Astrocyte (in vitro differentiated cells and primary cell): ENCODE results near the gene SH3BP4. TPM values are rescaled to one million over a fixed set of nuclear protein-coding genes. Genes with fewer than 3 reads are reported as not detected.

Source experiments
- DNase-seq: peaks from one replicate; pipeline ENCODE4 v3.0.0-alpha.2; 2010; ENCODE audit warnings: low read depth
- FAIRE-seq: peaks from 2 replicates; lab custom pipeline; 2011; peaks lifted over from hg19 to GRCh38; lab: Jason Lieb, UNC
- H2AFZ ChIP-seq: 2 replicates; pipeline ENCODE4 v1.6.0; 2012; ENCODE audit warnings: low read depth, low read length, inconsistent platforms
- H3K27ac ChIP-seq: 2 replicates; pipeline ENCODE4 v1.5.1; 2011; ENCODE audit warnings: low read depth, low read length, inconsistent platforms
- H3K27me3 ChIP-seq: 2 replicates; pipeline ENCODE4 v1.6.0; 2011; ENCODE audit warnings: low read length, inconsistent platforms; ENCODE audit not compliant: insufficient read depth
- H3K36me3 ChIP-seq: 2 replicates; pipeline ENCODE4 v1.5.1; 2011; ENCODE audit warnings: low read length, inconsistent platforms; ENCODE audit not compliant: insufficient read depth
- H3K4me1 ChIP-seq: 2 replicates; pipeline ENCODE4 v1.5.1; 2011; ENCODE audit warnings: low read length, inconsistent platforms; ENCODE audit not compliant: insufficient read depth
- H3K4me2 ChIP-seq: 2 replicates; pipeline ENCODE4 v1.6.0; 2012; ENCODE audit warnings: low read length, inconsistent platforms
- H3K4me3 ChIP-seq: 2 replicates; pipeline ENCODE4 v1.5.1; 2011; ENCODE audit warnings: low read depth, mild to moderate bottlenecking, low read length, inconsistent platforms; ENCODE audit not compliant: insufficient read depth
- H3K79me2 ChIP-seq: 2 replicates; pipeline ENCODE4 v1.6.0; 2012; ENCODE audit warnings: mild to moderate bottlenecking, low read length, inconsistent platforms; ENCODE audit not compliant: insufficient read depth
- H3K9ac ChIP-seq: 2 replicates; pipeline ENCODE4 v1.6.0; 2012; ENCODE audit warnings: mild to moderate bottlenecking, low read length, inconsistent platforms
- H3K9me3 ChIP-seq: 2 replicates; pipeline ENCODE4 v1.5.1; 2012; ENCODE audit warnings: low read depth, mild to moderate bottlenecking, low read length, inconsistent platforms; ENCODE audit not compliant: insufficient read depth
- H4K20me1 ChIP-seq: 2 replicates; pipeline ENCODE4 v1.6.0; 2012; ENCODE audit warnings: low read length, inconsistent platforms; ENCODE audit not compliant: insufficient read depth
- H3K27ac Mint-ChIP-seq: one replicate; pipeline ENCODE4 v1.8.0; 2021; ENCODE audit warnings: mild to moderate bottlenecking, mixed read lengths; ENCODE audit not compliant: unreplicated experiment
- H3K27me3 Mint-ChIP-seq: one replicate; pipeline ENCODE4 v1.8.0; 2021; ENCODE audit warnings: low read depth, mixed read lengths; ENCODE audit not compliant: unreplicated experiment
- H3K36me3 Mint-ChIP-seq: one replicate; pipeline ENCODE4 v1.8.0; 2021; ENCODE audit warnings: low read depth, mixed read lengths; ENCODE audit not compliant: unreplicated experiment
- H3K4me1 Mint-ChIP-seq: one replicate; pipeline ENCODE4 v1.8.0; 2021; ENCODE audit warnings: low read depth, mixed read lengths; ENCODE audit not compliant: unreplicated experiment
- H3K4me3 Mint-ChIP-seq: one replicate; pipeline ENCODE4 v1.8.0; 2021; ENCODE audit warnings: mild to moderate bottlenecking, moderate library complexity, mixed read lengths; ENCODE audit not compliant: unreplicated experiment
- H3K9me3 Mint-ChIP-seq: one replicate; pipeline ENCODE4 v1.8.0; 2021; ENCODE audit warnings: mild to moderate bottlenecking, mixed read lengths; ENCODE audit not compliant: unreplicated experiment
- EZH2 ChIP-seq: IDR thresholded peaks from 2 replicates; pipeline ENCODE4 v1.6.1; 2012; ENCODE audit warnings: mild to moderate bottlenecking, low read length, inconsistent platforms; ENCODE audit not compliant: insufficient read depth
- total RNA-seq: library from RNA; stranded (reverse); gene quantifications from 2 replicates; pipeline ENCODE4 v1.2.1, GENCODE V29; 2021
- TF ChIP-seq, protein P1 (sequence below): IDR thresholded peaks from 2 replicates; pipeline ENCODE4 v1.5.1; 2011; ENCODE audit warnings: low read depth, mild to moderate bottlenecking, inconsistent platforms, low read length, moderate library complexity; ENCODE audit not compliant: insufficient read depth

The SH3BP4 gene
- total RNA-seq, 1 donor from 2014 or later = 127 TPM

DNA sequence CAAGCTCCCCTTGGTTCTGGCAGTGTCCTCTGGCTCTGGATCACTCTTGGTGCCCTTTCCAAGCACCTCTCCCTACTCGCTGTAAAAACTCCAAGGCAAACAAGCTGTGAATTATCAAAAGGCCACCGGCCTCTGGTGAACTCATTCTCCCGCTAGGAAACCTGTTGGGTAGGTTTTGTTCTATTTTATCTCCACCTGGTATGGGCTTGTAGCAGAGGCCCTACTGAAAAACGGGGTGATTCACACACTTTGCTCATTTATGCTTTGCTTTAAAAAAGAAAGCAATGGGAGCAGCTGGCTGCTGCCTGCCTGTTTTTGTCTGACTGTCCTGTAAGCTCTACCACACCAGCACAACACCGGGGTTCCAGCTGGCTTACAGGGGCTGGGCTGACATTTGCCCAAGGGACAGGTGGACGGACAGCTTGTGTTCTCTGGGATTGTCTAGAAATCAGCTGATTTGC lies 56.8 kb downstream of the SH3BP4 start:
- H3K27me3 Mint-ChIP-seq = no peaks in the 10 kb centered on the region
- FAIRE-seq = no peak
- Histone ChIP-seq H3K4me3 (no peak overlapping the region), H3K4me2 (no peak overlapping the region), H3K9me3 (no peaks in the 10 kb centered on the region), H3K27ac (no peak overlapping the region), H3K36me3 (peaks cover 10% of the 10 kb centered on the region), H3K9ac (no peak overlapping the region), H3K79me2 (peaks cover 100% of the 10 kb centered on the region), H3K27me3 (no peaks in the 10 kb centered on the region), H4K20me1 (peaks cover 100% of the 10 kb centered on the region), H3K4me1 (peaks cover 24% of the 10 kb centered on the region), H2AFZ (no peak overlapping the region)
- peaks cover 31% of the 10 kb centered on the region for H3K36me3 Mint-ChIP-seq
- TF ChIP-seq, protein P1, sequence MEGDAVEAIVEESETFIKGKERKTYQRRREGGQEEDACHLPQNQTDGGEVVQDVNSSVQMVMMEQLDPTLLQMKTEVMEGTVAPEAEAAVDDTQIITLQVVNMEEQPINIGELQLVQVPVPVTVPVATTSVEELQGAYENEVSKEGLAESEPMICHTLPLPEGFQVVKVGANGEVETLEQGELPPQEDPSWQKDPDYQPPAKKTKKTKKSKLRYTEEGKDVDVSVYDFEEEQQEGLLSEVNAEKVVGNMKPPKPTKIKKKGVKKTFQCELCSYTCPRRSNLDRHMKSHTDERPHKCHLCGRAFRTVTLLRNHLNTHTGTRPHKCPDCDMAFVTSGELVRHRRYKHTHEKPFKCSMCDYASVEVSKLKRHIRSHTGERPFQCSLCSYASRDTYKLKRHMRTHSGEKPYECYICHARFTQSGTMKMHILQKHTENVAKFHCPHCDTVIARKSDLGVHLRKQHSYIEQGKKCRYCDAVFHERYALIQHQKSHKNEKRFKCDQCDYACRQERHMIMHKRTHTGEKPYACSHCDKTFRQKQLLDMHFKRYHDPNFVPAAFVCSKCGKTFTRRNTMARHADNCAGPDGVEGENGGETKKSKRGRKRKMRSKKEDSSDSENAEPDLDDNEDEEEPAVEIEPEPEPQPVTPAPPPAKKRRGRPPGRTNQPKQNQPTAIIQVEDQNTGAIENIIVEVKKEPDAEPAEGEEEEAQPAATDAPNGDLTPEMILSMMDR = no peak
- TF ChIP-seq EZH2 = no peak
- no peak overlapping the region for H3K27ac Mint-ChIP-seq
- H3K4me3 Mint-ChIP-seq = no peak overlapping the region
- H3K9me3 Mint-ChIP-seq = peaks cover 2% of the 10 kb centered on the region
- DNase-seq = no peak
- H3K4me1 Mint-ChIP-seq = peaks cover 71% of the 10 kb centered on the region

DNA sequence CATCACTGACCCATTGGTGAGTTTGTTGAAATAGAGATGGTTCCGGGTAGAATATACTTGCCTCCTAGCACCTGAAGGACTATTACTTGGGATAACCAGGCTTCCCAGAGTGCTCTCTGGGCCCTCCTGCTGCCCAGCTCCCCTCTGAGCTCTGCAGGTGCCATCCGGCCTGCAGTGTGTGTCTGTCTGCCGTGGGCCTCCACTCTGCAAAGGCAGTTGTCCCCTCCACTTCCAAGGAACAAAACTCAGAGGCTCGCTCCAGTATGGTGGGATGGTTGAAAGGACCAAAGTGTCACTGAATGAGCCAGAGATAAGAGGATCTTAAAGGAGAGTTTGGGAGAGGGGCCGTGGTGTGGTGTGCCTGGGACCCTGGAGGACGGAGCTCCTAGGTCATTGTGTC lies 57.3 kb downstream of the SH3BP4 start:
- TF ChIP-seq, protein P1 = no peak
- TF ChIP-seq EZH2 = no peak
- DNase-seq = no peak
- H3K4me1 Mint-ChIP-seq = peaks cover 74% of the 10 kb centered on the region
- Histone ChIP-seq H3K4me2 (no peak overlapping the region), H2AFZ (no peak overlapping the region), H3K4me1 (peaks cover 24% of the 10 kb centered on the region), H3K9ac (no peak overlapping the region), H3K36me3 (peaks cover 10% of the 10 kb centered on the region), H3K27ac (no peak overlapping the region), H3K9me3 (no peaks in the 10 kb centered on the region), H4K20me1 (peaks cover 99% of the 10 kb centered on the region), H3K27me3 (no peaks in the 10 kb centered on the region), H3K4me3 (no peak overlapping the region), H3K79me2 (peaks cover 100% of the 10 kb centered on the region)
- peak overlapping the region; percentile 47 for H3K4me3 Mint-ChIP-seq
- peaks cover 27% of the 10 kb centered on the region for H3K36me3 Mint-ChIP-seq
- H3K27ac Mint-ChIP-seq = peak overlapping the region; percentile 21
- H3K9me3 Mint-ChIP-seq = peaks cover 2% of the 10 kb centered on the region
- H3K27me3 Mint-ChIP-seq = no peaks in the 10 kb centered on the region
- FAIRE-seq = no peak

GRCh38 chr2:235010117-235010714 lies 58.4 kb downstream of the SH3BP4 start:
- Histone ChIP-seq H3K27me3 (no peaks in the 10 kb centered on the region), H2AFZ (no peak overlapping the region), H3K4me1 (peaks cover 19% of the 10 kb centered on the region), H3K79me2 (peaks cover 100% of the 10 kb centered on the region), H3K4me2 (no peak overlapping the region), H3K4me3 (no peak overlapping the region), H3K9ac (no peak overlapping the region), H4K20me1 (peaks cover 99% of the 10 kb centered on the region), H3K27ac (no peak overlapping the region), H3K9me3 (no peaks in the 10 kb centered on the region), H3K36me3 (peaks cover 4% of the 10 kb centered on the region)
- Mint-ChIP-seq H3K4me1 (peaks cover 72% of the 10 kb centered on the region), H3K27ac (no peak overlapping the region), H3K9me3 (peaks cover 2% of the 10 kb centered on the region), H3K4me3 (no peak overlapping the region), H3K27me3 (no peaks in the 10 kb centered on the region), H3K36me3 (peaks cover 27% of the 10 kb centered on the region)
- no peak for DNase-seq
- no peak for TF ChIP-seq EZH2
- TF ChIP-seq, protein P1 = no peak
- FAIRE-seq = no peak
